GM21423 (cell line): Measurements from ENCODE around the gene ZG16.

Source experiments
- ATAC-seq: cut with Tn5 transposase; IDR thresholded peaks from one replicate; pipeline ENCODE4 v1.9.1; 2021; ENCODE audit warnings: mild to moderate bottlenecking, moderate library complexity; ENCODE audit not compliant: unreplicated experiment

The ZG16 gene

GRCh38 chr16:29820271-29820701, 42.2 kb downstream of the ZG16 start, which contains the start of gene MVP:
Gene MVP, plus strand, starts transcription at chr16:29820462. Its CDS starts 10,088 bp downstream, at chr16:29830550.
- no peak for ATAC-seq

- ATAC-seq = peak; percentile 46
These were observed 42.9 kb downstream of the ZG16 start for GRCh38 chr16:29820730-29821642.

GRCh38 chr16:29821643-29822115, 43.6 kb downstream of the ZG16 start:
- ATAC-seq = no peak

GRCh38 chr16:29824589-29825144, 46.6 kb downstream of the ZG16 start:
- ATAC-seq = no peak

GRCh38 chr16:29825145-29826044, 47.3 kb downstream of the ZG16 start:
- no peak for ATAC-seq

GRCh38 chr16:29826342-29826695, 48.3 kb downstream of the ZG16 start:
- ATAC-seq = no peak

- ATAC-seq = no peak
These were observed 52.7 kb downstream of the ZG16 start for GRCh38 chr16:29830774-29831173.

GRCh38 chr16:29831490-29831889, 53.4 kb downstream of the ZG16 start:
- ATAC-seq = no peak
